ENCODE results near the gene DCTN3. TPM values are rescaled to one million over a fixed set of nuclear protein-coding genes. Genes with fewer than 3 reads are reported as not detected.

The DCTN3 gene
- total RNA-seq, 1 donor, result 84.0 TPM

GRCh38 chr9:34607331-34607730 lies 13.0 kb downstream of the DCTN3 start:
- H3K27me3 ChIP-seq (ENCODE audit: insufficient read depth, low read length), result no peaks in the 10 kb centered on the region
- H3K4me3 ChIP-seq (ENCODE audit: insufficient read depth, low read length), result no peak overlapping the region
- no peaks in the 10 kb centered on the region for H4K20me1 ChIP-seq (ENCODE audit: insufficient read depth, low read length)
- no peak overlapping the region for H2AFZ ChIP-seq (ENCODE audit: low read length)
- no peaks in the 10 kb centered on the region for H3K9me3 ChIP-seq (ENCODE audit: low read depth, low read length)
- TF ChIP-seq CTCF (IDR thresholded peaks at IDR 0.05; ENCODE audit: extremely low read depth, low read depth, low read length), result no peak
- H3K36me3 ChIP-seq (ENCODE audit: insufficient read depth, low read length), result no peaks in the 10 kb centered on the region
- peaks cover 8% of the 10 kb centered on the region for H3K4me1 ChIP-seq (ENCODE audit: insufficient read depth, low read length)
- peaks cover 11% of the 10 kb centered on the region for H3K79me2 ChIP-seq (ENCODE audit: insufficient read depth, low read length)
- H3K4me2 ChIP-seq (ENCODE audit: insufficient read depth, low read length), result no peak overlapping the region
- no peak overlapping the region for H3K27ac ChIP-seq (ENCODE audit: low read depth, low read length)
- DNase-seq (ENCODE audit: insufficient read length, low spot score, missing footprints), result peak; percentile 0

DNA sequence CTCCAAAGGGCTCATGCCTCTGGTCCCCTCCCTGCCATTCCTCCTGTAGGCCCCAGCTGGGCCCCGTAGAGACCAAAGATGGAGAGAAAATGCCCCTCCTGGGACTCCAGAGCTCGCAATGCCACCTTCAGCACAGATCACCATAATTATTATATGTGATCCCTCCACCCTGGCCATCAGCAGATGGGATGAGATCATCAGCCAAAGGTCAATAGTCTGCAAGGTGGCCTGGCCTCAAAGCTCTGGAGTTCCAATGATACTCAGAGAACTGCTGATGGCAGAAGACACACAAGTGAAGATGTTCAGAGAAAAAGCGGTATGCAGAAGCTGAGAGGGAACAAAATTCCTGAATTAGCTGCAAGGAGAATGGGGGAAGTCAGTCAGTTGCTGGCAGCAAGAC lies 13.4 kb downstream of the DCTN3 start:
- no peak overlapping the region for H3K4me2 ChIP-seq (ENCODE audit: insufficient read depth, low read length)
- no peaks in the 10 kb centered on the region for H3K9me3 ChIP-seq (ENCODE audit: low read depth, low read length)
- H2AFZ ChIP-seq (ENCODE audit: low read length), result no peak overlapping the region
- H3K4me3 ChIP-seq (ENCODE audit: insufficient read depth, low read length), result no peak overlapping the region
- H3K27ac ChIP-seq (ENCODE audit: low read depth, low read length), result no peak overlapping the region
- TF ChIP-seq CTCF (IDR thresholded peaks at IDR 0.05; ENCODE audit: extremely low read depth, low read depth, low read length), result no peak
- no peaks in the 10 kb centered on the region for H4K20me1 ChIP-seq (ENCODE audit: insufficient read depth, low read length)
- peaks cover 11% of the 10 kb centered on the region for H3K79me2 ChIP-seq (ENCODE audit: insufficient read depth, low read length)
- no peaks in the 10 kb centered on the region for H3K36me3 ChIP-seq (ENCODE audit: insufficient read depth, low read length)
- H3K4me1 ChIP-seq (ENCODE audit: insufficient read depth, low read length), result peaks cover 8% of the 10 kb centered on the region
- peak; percentile 59 for DNase-seq (ENCODE audit: insufficient read length, low spot score, missing footprints)
- no peaks in the 10 kb centered on the region for H3K27me3 ChIP-seq (ENCODE audit: insufficient read depth, low read length)

GRCh38 chr9:34606190-34606589 lies 14.1 kb downstream of the DCTN3 start:
- Histone ChIP-seq H4K20me1 (ENCODE audit: insufficient read depth, low read length) (no peaks in the 10 kb centered on the region), H3K27ac (ENCODE audit: low read depth, low read length) (no peak overlapping the region), H3K79me2 (ENCODE audit: insufficient read depth, low read length) (peaks cover 5% of the 10 kb centered on the region), H3K4me2 (ENCODE audit: insufficient read depth, low read length) (no peak overlapping the region), H3K4me1 (ENCODE audit: insufficient read depth, low read length) (peaks cover 3% of the 10 kb centered on the region), H2AFZ (ENCODE audit: low read length) (no peak overlapping the region), H3K27me3 (ENCODE audit: insufficient read depth, low read length) (peaks cover under 1% of the 10 kb centered on the region), H3K36me3 (ENCODE audit: insufficient read depth, low read length) (no peaks in the 10 kb centered on the region), H3K4me3 (ENCODE audit: insufficient read depth, low read length) (no peak overlapping the region), H3K9me3 (ENCODE audit: low read depth, low read length) (no peaks in the 10 kb centered on the region)
- no peak for DNase-seq (ENCODE audit: insufficient read length, low spot score, missing footprints)
- no peak for TF ChIP-seq CTCF (IDR thresholded peaks at IDR 0.05; ENCODE audit: extremely low read depth, low read depth, low read length)

DNA sequence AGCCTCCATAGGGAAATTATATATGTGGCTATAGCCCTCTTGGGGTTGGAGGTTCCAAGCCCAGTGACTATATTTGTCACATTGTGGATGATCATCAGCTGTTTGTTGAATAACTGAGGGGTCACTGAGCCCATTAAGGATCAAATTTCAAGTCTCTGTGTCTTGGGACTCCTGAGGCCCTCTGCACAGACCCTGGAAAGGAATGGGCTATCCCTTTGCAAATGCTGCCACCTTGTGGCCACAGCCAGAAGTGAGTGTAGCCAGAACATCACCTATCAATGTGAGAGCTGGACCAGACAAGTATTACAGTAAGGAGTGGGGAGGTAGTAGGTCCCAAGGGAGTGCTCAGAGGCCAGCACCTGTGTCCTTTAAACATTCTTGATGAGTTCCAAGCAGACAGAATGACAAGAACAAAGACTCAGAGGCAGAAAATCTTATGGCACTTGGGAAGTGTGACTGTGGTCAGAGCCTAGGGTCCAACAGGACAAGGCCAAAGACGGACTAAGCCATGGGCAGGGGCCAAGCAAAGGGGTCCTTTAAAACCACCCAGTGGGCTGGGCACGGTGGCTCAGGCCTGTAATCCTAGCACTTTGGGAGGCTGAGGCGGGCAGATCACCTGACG lies 16.6 kb downstream of the DCTN3 start:
- no peak overlapping the region for H3K4me3 ChIP-seq (ENCODE audit: insufficient read depth, low read length)
- H3K79me2 ChIP-seq (ENCODE audit: insufficient read depth, low read length), result no peaks in the 10 kb centered on the region
- no peaks in the 10 kb centered on the region for H3K4me1 ChIP-seq (ENCODE audit: insufficient read depth, low read length)
- H4K20me1 ChIP-seq (ENCODE audit: insufficient read depth, low read length), result no peaks in the 10 kb centered on the region
- H3K9me3 ChIP-seq (ENCODE audit: low read depth, low read length), result no peaks in the 10 kb centered on the region
- DNase-seq (ENCODE audit: insufficient read length, low spot score, missing footprints), result peak; percentile 94
- H3K4me2 ChIP-seq (ENCODE audit: insufficient read depth, low read length), result no peak overlapping the region
- peak; percentile 91 for TF ChIP-seq CTCF (IDR thresholded peaks at IDR 0.05; ENCODE audit: extremely low read depth, low read depth, low read length)
- H3K27me3 ChIP-seq (ENCODE audit: insufficient read depth, low read length), result peaks cover 6% of the 10 kb centered on the region
- no peak overlapping the region for H2AFZ ChIP-seq (ENCODE audit: low read length)
- H3K27ac ChIP-seq (ENCODE audit: low read depth, low read length), result no peak overlapping the region
- H3K36me3 ChIP-seq (ENCODE audit: insufficient read depth, low read length), result no peaks in the 10 kb centered on the region
